H9 (cell line): Measurements from ENCODE around the gene COL4A2. TPM values are rescaled to one million over a fixed set of nuclear protein-coding genes. Genes with fewer than 3 reads are reported as not detected.

Source experiments
- DNase-seq: peaks from one replicate; pipeline ENCODE4 v3.0.0-alpha.2; 2017
- H2AFZ ChIP-seq: one replicate; pipeline ENCODE4 v1.6.1; 2013; ENCODE audit warnings: mild to moderate bottlenecking, low read length, control low read depth, moderate library complexity
- H2AK5ac ChIP-seq: 2 replicates; pipeline ENCODE4 v1.6.1; 2013; ENCODE audit warnings: low read length, control low read depth, mixed read lengths; ENCODE audit not compliant: insufficient read length
- H2BK120ac ChIP-seq: one replicate; pipeline ENCODE4 v1.6.1; 2013; ENCODE audit warnings: low read depth, mild to moderate bottlenecking, low read length, control low read depth, inconsistent platforms; ENCODE audit not compliant: poor library complexity, severe bottlenecking
- H2BK12ac ChIP-seq: 2 replicates; pipeline ENCODE4 v1.6.1; 2013; ENCODE audit warnings: low read length, control low read depth, mixed read lengths, low read depth; ENCODE audit not compliant: insufficient read length
- H2BK15ac ChIP-seq: 2 replicates; pipeline ENCODE4 v1.6.1; 2013; ENCODE audit warnings: low read depth, low read length, control low read depth
- H2BK20ac ChIP-seq: one replicate; pipeline ENCODE4 v1.6.1; 2013; ENCODE audit warnings: low read depth, mild to moderate bottlenecking, low read length, control low read depth, inconsistent platforms; ENCODE audit not compliant: poor library complexity, severe bottlenecking
- H2BK5ac ChIP-seq: 2 replicates; pipeline ENCODE4 v1.6.1; 2013; ENCODE audit warnings: low read length, control low read depth, mixed read lengths; ENCODE audit not compliant: insufficient read length
- H3K14ac ChIP-seq: 2 replicates; pipeline ENCODE4 v1.6.1; 2013; ENCODE audit warnings: low read length, control low read depth; ENCODE audit not compliant: insufficient read depth
- H3K18ac ChIP-seq: 2 replicates; pipeline ENCODE4 v1.6.1; 2013; ENCODE audit warnings: low read depth, mild to moderate bottlenecking, mixed read lengths, low read length, control low read depth; ENCODE audit not compliant: insufficient read length
- H3K23ac ChIP-seq: 2 replicates; pipeline ENCODE4 v1.6.1; 2013; ENCODE audit warnings: low read length, control low read depth, mixed read lengths, low read depth; ENCODE audit not compliant: insufficient read length
- H3K23me2 ChIP-seq: 2 replicates; pipeline ENCODE4 v1.6.1; 2013; ENCODE audit warnings: low read depth, mild to moderate bottlenecking, mixed read lengths, low read length, control low read depth; ENCODE audit not compliant: insufficient read length, poor library complexity, severe bottlenecking
- H3K27ac ChIP-seq: 2 replicates; pipeline ENCODE4 v1.5.1; 2013; ENCODE audit warnings: low read length, control low read depth, mixed read lengths, low read depth; ENCODE audit not compliant: insufficient read length
- H3K27me3 ChIP-seq: 2 replicates; pipeline ENCODE4 v1.6.1; 2013; ENCODE audit warnings: low read length, control low read depth, inconsistent platforms; ENCODE audit not compliant: insufficient read depth
- H3K4ac ChIP-seq: 2 replicates; pipeline ENCODE4 v1.6.1; 2013; ENCODE audit warnings: low read depth, mild to moderate bottlenecking, control low read depth, inconsistent platforms, low read length, moderate library complexity
- H3K4me1 ChIP-seq: 2 replicates; pipeline ENCODE4 v1.6.1; 2013; ENCODE audit warnings: low read length, control low read depth, inconsistent platforms; ENCODE audit not compliant: insufficient read depth
- H3K4me2 ChIP-seq: 2 replicates; pipeline ENCODE4 v1.6.1; 2013; ENCODE audit warnings: low read length, control low read depth, mixed read lengths; ENCODE audit not compliant: insufficient read length, insufficient read depth
- H3K56ac ChIP-seq: 2 replicates; pipeline ENCODE4 v1.6.1; 2013; ENCODE audit warnings: low read depth, mild to moderate bottlenecking, mixed read lengths, low read length, control low read depth; ENCODE audit not compliant: insufficient read length
- H3K79me1 ChIP-seq: 2 replicates; pipeline ENCODE4 v1.6.1; 2013; ENCODE audit warnings: low read depth, mild to moderate bottlenecking, moderate library complexity, low read length, control low read depth, inconsistent platforms; ENCODE audit not compliant: insufficient read depth, poor library complexity, severe bottlenecking
- H3K79me2 ChIP-seq: 2 replicates; pipeline ENCODE4 v1.6.1; 2013; ENCODE audit warnings: low read length, control low read depth, inconsistent platforms; ENCODE audit not compliant: insufficient read depth
- H3K9ac ChIP-seq: 2 replicates; pipeline ENCODE4 v1.6.1; 2013; ENCODE audit warnings: low read length, control low read depth, mixed read lengths; ENCODE audit not compliant: insufficient read length; ENCODE audit errors: extremely low read depth
- H3K9me3 ChIP-seq: one replicate; pipeline ENCODE4 v1.6.1; 2013; ENCODE audit warnings: low read depth, low read length, inconsistent platforms; ENCODE audit not compliant: control insufficient read depth
- H3T11ph ChIP-seq: one replicate; pipeline ENCODE4 v1.6.1; 2013; ENCODE audit warnings: mild to moderate bottlenecking, low read length, control low read depth, inconsistent platforms
- H4K20me1 ChIP-seq: one replicate; pipeline ENCODE4 v1.6.1; 2013; ENCODE audit not compliant: control insufficient read depth, insufficient read length, insufficient read depth
- H4K5ac ChIP-seq: 2 replicates; pipeline ENCODE4 v1.6.1; 2013; ENCODE audit warnings: low read depth, mild to moderate bottlenecking, mixed read lengths, low read length, control low read depth; ENCODE audit not compliant: insufficient read length
- H4K8ac ChIP-seq: replicated peaks from 2 replicates; pipeline ENCODE4 v1.6.1; 2013; ENCODE audit warnings: low read length, control low read depth, mixed read lengths, low read depth; ENCODE audit not compliant: insufficient read length
- H4K91ac ChIP-seq: 2 replicates; pipeline ENCODE4 v1.6.1; 2013; ENCODE audit warnings: low read depth, mild to moderate bottlenecking, moderate library complexity, mixed read lengths, low read length, control low read depth; ENCODE audit not compliant: insufficient read length
- H3K27ac Mint-ChIP-seq, 3 experiments: 2 replicates in 2 of 3; 3 replicates in 1 of 3; pipeline ENCODE4 v1.8.0; 2020 to 2021; ENCODE audit warnings: mixed read lengths in 3 of 3, mild to moderate bottlenecking in 1 of 3, moderate library complexity in 1 of 3
- H3K27me3 Mint-ChIP-seq: 2 replicates; pipeline ENCODE4 v1.8.0; 2021; ENCODE audit warnings: low read depth, mild to moderate bottlenecking, moderate library complexity, mixed read lengths
- H3K36me3 Mint-ChIP-seq, 3 experiments: 2 replicates in 2 of 3; 3 replicates in 1 of 3; pipeline ENCODE4 v1.8.0; 2020 to 2021; ENCODE audit warnings: low read depth in 3 of 3, mixed read lengths in 3 of 3; ENCODE audit not compliant: insufficient read depth in 1 of 3
- H3K4me1 Mint-ChIP-seq, 2 experiments: 2 replicates each; pipeline ENCODE4 v1.8.0; 2020; ENCODE audit warnings: mixed read lengths in 2 of 2
- H3K4me3 Mint-ChIP-seq, 2 experiments: 2 replicates in 1 of 2; 3 replicates in 1 of 2; pipeline ENCODE4 v1.8.0; 2020 to 2021; ENCODE audit warnings: mild to moderate bottlenecking in 2 of 2, mixed read lengths in 2 of 2, moderate library complexity in 1 of 2
- H3K9me3 Mint-ChIP-seq, 2 experiments: 2 replicates in 1 of 2; 3 replicates in 1 of 2; pipeline ENCODE4 v1.8.0; 2020; ENCODE audit warnings: mild to moderate bottlenecking in 2 of 2, mixed read lengths in 2 of 2, moderate library complexity in 1 of 2
- CTCF ChIP-seq: fragments of 200-600 bp; sonication (generic); conservative IDR thresholded peaks from 3 replicates; pipeline ENCODE4 v1.8.0; 2021; ENCODE audit warnings: antibody characterized with exemption, mild to moderate bottlenecking
- WGBS: extraction: QIAGEN DNeasy Blood & Tissue Kit; methylation state at CpG from one replicate; pipeline ENCODE4 v1.1.7; 2013; ENCODE audit warnings: missing lambda C conversion rate, low lambda C conversion rate, mixed read lengths; ENCODE audit not compliant: insufficient read length; ENCODE audit errors: extremely low coverage; 5-methylcytosine and 5-hydroxymethylcytosine counted together
- total RNA-seq: library from RNA; stranded (reverse); gene quantifications from 2 replicates; pipeline ENCODE4 v1.2.1, GENCODE V29; 2021

Gene COL4A2
- total RNA-seq, 1 experiment from 2014 or later = 76.5 TPM

- Histone ChIP-seq H3K23ac (no peak overlapping the region), H4K20me1 (no peaks in the 10 kb centered on the region), H2AK5ac (no peak overlapping the region), H3K18ac (no peak overlapping the region), H3K4me1 (peaks cover 2% of the 10 kb centered on the region; the same call in 1 of the 2 replicates), H3K4ac (no peak overlapping the region), H3K79me1 (no peaks in the 10 kb centered on the region), H3K56ac (no peak overlapping the region), H3K9ac (no peak overlapping the region), H2BK15ac (no peak overlapping the region), H2BK12ac (no peak overlapping the region), H3K9me3 (no peaks in the 10 kb centered on the region), H4K91ac (no peak overlapping the region), H4K8ac (no peak overlapping the region), H3K23me2 (no peaks in the 10 kb centered on the region), H3K4me2 (no peak overlapping the region), H3K14ac (no peak overlapping the region), H3K79me2 (no peaks in the 10 kb centered on the region), H3K27me3 (no peaks in the 10 kb centered on the region), H2BK5ac (no peak overlapping the region), H3T11ph (no peak overlapping the region), H4K5ac (no peak overlapping the region), H2BK120ac (no peak overlapping the region), H3K27ac (no peak overlapping the region), H2BK20ac (no peak overlapping the region), H2AFZ (no peak overlapping the region)
- no CpG with 5 or more reads among the region's 12 CpGs for WGBS
- Mint-ChIP-seq H3K9me3 (peaks cover 10 to 12% of the 10 kb centered on the region in 2 experiments), H3K36me3 (peaks cover 6 to 18% (median 10%) of the 10 kb centered on the region in 3 experiments), H3K4me1 (peaks cover 24 to 27% of the 10 kb centered on the region in 2 experiments), H3K4me3 (peak overlapping the region in 1 of 2 experiments; percentile 26; a peak in 1 of 5 replicates), H3K27me3 (peaks cover 28% of the 10 kb centered on the region), H3K27ac (0 out of 7 replicates have a peak overlapping the region, but pooled peaks of 1 of the 3 experiments have one; percentile 9)
- no peak for DNase-seq
- TF ChIP-seq CTCF = no peak
Observed at GRCh38 chr13:110381029-110381360, 73.9 kb downstream of the COL4A2 start.
